IPS-18c (cell line): ENCODE measurements around the gene OR10AG1.

ENCODE experiments used
- H3K4me3 ChIP-seq: 2 replicates; pipeline ENCODE4 v1.7.0; 2013; ENCODE audit warnings: low read depth, mild to moderate bottlenecking, low read length, moderate library complexity; ENCODE audit not compliant: insufficient read depth
- H3K9me3 ChIP-seq: one replicate; pipeline ENCODE4 v1.6.1; 2013; ENCODE audit warnings: mild to moderate bottlenecking, low read length, moderate library complexity; ENCODE audit not compliant: control insufficient read depth, insufficient read depth

OR10AG1 gene

DNA sequence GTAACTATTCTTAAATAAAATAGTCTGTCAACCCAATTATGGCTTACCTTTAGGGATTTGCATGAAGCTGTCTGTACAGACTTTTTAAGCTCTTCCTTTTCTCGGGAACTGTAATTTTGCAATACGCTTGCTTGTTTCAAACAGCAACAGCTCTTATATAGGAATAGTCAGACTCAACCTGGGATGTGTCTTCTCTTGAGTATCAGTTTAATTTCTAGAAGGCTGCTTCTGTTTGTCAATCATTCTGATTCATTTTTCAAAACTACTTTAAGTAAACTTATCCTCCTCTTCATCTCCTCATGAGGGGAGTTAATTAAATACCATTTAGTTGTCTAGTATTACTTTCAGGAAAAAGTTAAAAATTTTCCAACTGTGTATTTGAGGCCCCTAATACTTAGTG, at the start of gene OR10AG1:
OR10AG1 (minus strand) TSS at position 101 of the 400 bp plus-strand sequence; CDS start at position 63, 38 bp downstream.
- Histone ChIP-seq H3K9me3 (no peaks in the 10 kb centered on the region), H3K4me3 (no peak within 1 kb of the TSS)

GRCh38 chr11:56013805-56014204, 44.1 kb upstream of the OR10AG1 start:
- Histone ChIP-seq H3K9me3 (no peaks in the 10 kb centered on the region), H3K4me3 (no peak overlapping the region)

DNA sequence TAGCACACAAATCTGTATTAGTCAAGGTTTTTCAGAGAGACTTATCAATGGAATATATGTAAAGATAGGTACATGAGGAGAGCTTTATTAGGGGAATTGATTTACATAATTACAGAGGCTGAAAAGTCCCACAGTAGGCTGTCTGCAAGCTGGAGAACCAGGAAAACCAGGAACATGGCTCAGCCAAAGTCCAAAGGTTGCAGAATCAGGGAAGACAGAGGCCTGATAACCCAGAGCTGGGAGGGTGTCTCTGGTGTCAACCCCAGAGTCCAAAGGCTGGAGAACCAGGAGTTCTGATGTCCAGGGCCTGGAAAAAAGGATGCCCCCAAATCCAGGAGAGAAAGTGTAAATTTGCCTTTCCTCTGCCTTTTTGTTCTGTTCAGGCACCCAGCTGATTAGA, 41.0 kb upstream of the OR10AG1 start:
- Histone ChIP-seq H3K9me3 (no peaks in the 10 kb centered on the region), H3K4me3 (no peak overlapping the region)

DNA sequence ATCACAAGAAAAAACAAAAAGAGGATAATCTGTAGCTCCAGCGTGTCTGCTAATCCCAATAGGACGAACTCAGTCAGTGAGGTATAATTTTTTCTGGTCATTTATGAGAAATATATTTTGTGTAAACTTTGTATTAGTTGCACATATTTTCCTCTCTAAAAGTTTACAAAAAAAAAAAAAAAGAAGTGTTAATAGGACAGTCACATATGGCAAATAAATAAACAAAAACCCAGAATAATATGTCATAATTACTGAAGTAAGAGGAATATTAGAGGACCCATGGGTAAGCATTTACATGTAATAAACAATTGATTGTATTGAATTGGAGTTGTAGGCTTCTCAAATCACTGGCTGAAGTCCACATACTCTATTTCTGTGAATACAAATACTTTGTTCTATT, 24.8 kb upstream of the OR10AG1 start, which contains the start of gene OR5F1:
OR5F1 (minus strand) TSS at position 101 of the 400 bp plus-strand sequence; CDS start at position 101, 0 bp downstream.
- no peaks in the 10 kb centered on the region for H3K9me3 ChIP-seq

GRCh38 chr11:55970935-55971334, 1.2 kb upstream of the OR10AG1 start:
- Histone ChIP-seq H3K4me3 (no peak overlapping the region), H3K9me3 (no peaks in the 10 kb centered on the region)

More for the DNA sequence above, 24.8 kb upstream of the OR10AG1 start, which contains the start of gene OR5F1:
- no peak within 1 kb of the TSS for H3K4me3 ChIP-seq

DNA sequence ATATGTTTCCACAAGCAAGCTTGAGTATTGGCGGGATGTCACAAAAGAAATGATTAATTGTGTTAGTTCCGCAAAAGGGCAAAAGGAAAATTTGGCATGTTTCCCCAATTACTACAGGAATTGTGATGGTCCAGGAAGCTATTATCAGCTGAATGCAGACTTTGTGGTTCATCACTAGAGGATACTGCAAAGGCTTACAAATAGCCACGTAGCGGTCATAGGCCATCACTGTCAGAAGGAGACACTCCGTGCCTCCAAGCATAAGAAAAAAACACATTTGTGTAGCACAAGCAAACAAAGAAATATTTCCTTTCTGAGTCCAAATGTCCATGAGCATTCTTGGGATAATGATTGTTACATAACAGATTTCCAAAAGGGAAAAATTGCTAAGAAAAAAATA, 1.8 kb downstream of the OR10AG1 start:
- H3K9me3 ChIP-seq, result no peaks in the 10 kb centered on the region

GRCh38 chr11:55966391-55966790, 3.4 kb downstream of the OR10AG1 start:
- H3K9me3 ChIP-seq, result no peaks in the 10 kb centered on the region
- no peak overlapping the region for H3K4me3 ChIP-seq

More for the DNA sequence above, 1.8 kb downstream of the OR10AG1 start:
- no peak overlapping the region for H3K4me3 ChIP-seq

GRCh38 chr11:55956521-55956920, 13.2 kb downstream of the OR10AG1 start:
- H3K9me3 ChIP-seq, result no peaks in the 10 kb centered on the region

GRCh38 chr11:55949330-55949729, 20.4 kb downstream of the OR10AG1 start:
- Histone ChIP-seq H3K4me3 (no peak overlapping the region), H3K9me3 (no peaks in the 10 kb centered on the region)

More at GRCh38 chr11:55956521-55956920, 13.2 kb downstream of the OR10AG1 start:
- H3K4me3 ChIP-seq, result no peak overlapping the region

DNA sequence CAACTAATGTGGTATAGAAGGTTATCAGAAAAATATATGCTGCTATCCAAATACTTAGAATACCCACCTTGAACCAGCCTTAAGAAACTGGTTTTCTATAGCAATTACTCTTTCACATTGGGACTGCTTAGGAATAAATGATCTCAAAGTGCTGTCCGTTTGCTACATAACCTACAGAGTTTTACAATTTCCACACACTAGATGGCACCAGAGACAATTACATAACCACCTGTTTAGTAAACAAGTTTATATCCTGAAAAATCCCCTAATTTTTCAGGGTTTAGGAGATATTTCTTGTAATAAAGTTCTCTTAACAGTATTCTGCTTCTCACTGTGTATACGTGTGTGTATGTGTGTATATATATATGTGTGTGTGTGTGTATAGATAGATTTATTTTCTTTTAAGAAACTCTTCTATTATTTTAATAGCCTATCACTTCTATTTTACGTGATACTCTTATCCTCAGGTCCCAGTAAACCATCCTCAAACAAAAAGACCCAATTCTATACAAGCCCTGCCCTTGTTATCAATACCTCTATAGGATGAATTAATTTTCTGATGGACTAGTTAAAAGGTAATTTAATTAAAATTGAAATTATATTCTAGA, 26.9 kb downstream of the OR10AG1 start:
- Histone ChIP-seq H3K4me3 (no peak overlapping the region), H3K9me3 (no peaks in the 10 kb centered on the region)

- Histone ChIP-seq H3K9me3 (no peaks in the 10 kb centered on the region), H3K4me3 (no peak within 1 kb of the TSS)
Measured at GRCh38 chr11:55936300-55936699, 33.4 kb downstream of the OR10AG1 start, which contains the start of gene OR5I1. Gene OR5I1, minus strand, starts transcription at chr11:55936400. Its CDS starts 0 bp downstream, at chr11:55936400.

DNA sequence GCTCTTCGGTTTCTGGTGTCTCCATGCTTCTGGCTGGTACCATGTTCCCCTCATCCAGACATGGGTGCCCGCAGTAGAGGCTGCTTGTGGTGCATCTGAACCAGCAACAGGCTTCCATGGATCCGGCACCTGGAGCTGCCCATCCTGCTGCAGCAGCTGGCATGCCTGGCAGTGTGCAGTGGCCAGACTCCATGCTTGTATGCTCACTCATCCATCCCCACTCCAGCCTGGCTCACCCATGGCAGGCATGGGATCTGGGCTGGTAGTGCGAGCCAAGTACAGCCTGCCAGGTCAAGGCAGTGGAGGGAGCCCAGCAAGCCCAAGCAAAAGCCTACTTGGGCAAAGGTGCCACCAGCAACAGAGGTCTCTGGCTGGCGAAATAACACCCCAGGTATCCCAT, 49.2 kb downstream of the OR10AG1 start:
- Histone ChIP-seq H3K9me3 (no peaks in the 10 kb centered on the region), H3K4me3 (no peak overlapping the region)
